Sigmoid colon (tissue), 7 donors: ENCODE measurements around the gene RPUSD4. TPM values are rescaled to one million over a fixed set of nuclear protein-coding genes. Genes with fewer than 3 reads are reported as not detected.
A peak's percentile ranks its signal among the peaks of the same experiment; 100 is the strongest.

Experiments used
- DNase-seq: peaks from one replicate; pipeline ENCODE4 v3.0.0-alpha.2; 2019
- H3K27ac ChIP-seq, 4 donors: fragments of 200-600 bp; sonication (generic); one replicate each; pipeline ENCODE4 v1.5.1; 2016 to 2019; ENCODE audit warnings: mild to moderate bottlenecking in 1 of 4
- H3K27me3 ChIP-seq, 3 donors: fragments of 200-600 bp; sonication (generic); one replicate each; pipeline ENCODE4 v1.5.1; 2019; ENCODE audit warnings: mild to moderate bottlenecking in 1 of 3
- H3K36me3 ChIP-seq, 4 donors: fragments of 200-600 bp; sonication (generic); one replicate each; pipeline ENCODE4 v1.5.1; 2016 to 2019
- H3K4me1 ChIP-seq, 4 donors: fragments of 200-600 bp; sonication (generic); one replicate each; pipeline ENCODE4 v1.5.1; 2017 to 2019
- H3K4me3 ChIP-seq, 4 donors: fragments of 200-600 bp; sonication (generic); one replicate each; pipeline ENCODE4 v1.5.1; 2017 to 2019; ENCODE audit warnings: mild to moderate bottlenecking in 2 of 4, moderate library complexity in 1 of 4
- H3K9me3 ChIP-seq, 4 donors: fragments of 200-600 bp in 3 of 4; sonication (generic) in 3 of 4; one replicate each; pipeline versions ENCODE4 v1.5.1 to v1.6.1; 2013 to 2019
- EP300 ChIP-seq, 4 donors: sonication (generic); formaldehyde crosslinking; IDR thresholded peaks; one replicate each; pipeline ENCODE4 v1.6.1; 2017; ENCODE audit warnings: antibody characterized with exemption in 4 of 4
- POLR2A ChIP-seq, 2 donors: fragments of 450-650 bp; IDR thresholded peaks; one replicate each; pipeline ENCODE4 v1.6.1; 2016; ENCODE audit warnings: antibody characterized with exemption in 2 of 2, mild to moderate bottlenecking in 2 of 2, moderate library complexity in 2 of 2
- POLR2AphosphoS5 ChIP-seq, 4 donors: sonication (generic); formaldehyde crosslinking; IDR thresholded peaks; one replicate each; pipeline ENCODE4 v1.6.1; 2017; ENCODE audit warnings: antibody characterized with exemption in 4 of 4
- WGBS, 2 donors: extraction: QIAGEN DNeasy Blood & Tissue Kit; methylation state at CpG; one replicate each; pipeline ENCODE4 v1.1.7; 2013; 5-methylcytosine and 5-hydroxymethylcytosine counted together
- intact Hi-C: fragments of 100-400 bp; cut with DNase I; formaldehyde crosslinking; loops from one replicate; pipeline ENCODE4 v1.15.1; 2023
- polyA plus RNA-seq, 3 donors: library from polyadenylated mRNA; stranded (reverse); fragments of 200-250 nt; gene quantifications; one replicate each; pipeline ENCODE4 v1.2.3, GENCODE V29; 2013
- total RNA-seq, 4 donors: library from RNA; depleted of rRNA; stranded (reverse); fragments of >200 nt; gene quantifications; one replicate each; pipeline ENCODE4 v1.1.0, GENCODE V29; 2016
- TF ChIP-seq, protein P1 (sequence below), 4 experiments: fragments of 450-650 bp in 3 of 4; fragments of 200-600 bp in 1 of 4; IDR thresholded peaks; one replicate each; pipeline ENCODE4 v1.5.1; 2016 to 2019; ENCODE audit warnings: antibody characterized with exemption in 4 of 4, mild to moderate bottlenecking in 3 of 4, moderate library complexity in 2 of 4
- donor health status: healthy with polysubstance abuse.
- donor health status: Bipolar disorder and iron deficiency.
- donor health status: healthy.

The RPUSD4 gene
- total and polyA plus RNA-seq, 7 donors = 7.9 to 24.4 (median 16.0) TPM

DNA sequence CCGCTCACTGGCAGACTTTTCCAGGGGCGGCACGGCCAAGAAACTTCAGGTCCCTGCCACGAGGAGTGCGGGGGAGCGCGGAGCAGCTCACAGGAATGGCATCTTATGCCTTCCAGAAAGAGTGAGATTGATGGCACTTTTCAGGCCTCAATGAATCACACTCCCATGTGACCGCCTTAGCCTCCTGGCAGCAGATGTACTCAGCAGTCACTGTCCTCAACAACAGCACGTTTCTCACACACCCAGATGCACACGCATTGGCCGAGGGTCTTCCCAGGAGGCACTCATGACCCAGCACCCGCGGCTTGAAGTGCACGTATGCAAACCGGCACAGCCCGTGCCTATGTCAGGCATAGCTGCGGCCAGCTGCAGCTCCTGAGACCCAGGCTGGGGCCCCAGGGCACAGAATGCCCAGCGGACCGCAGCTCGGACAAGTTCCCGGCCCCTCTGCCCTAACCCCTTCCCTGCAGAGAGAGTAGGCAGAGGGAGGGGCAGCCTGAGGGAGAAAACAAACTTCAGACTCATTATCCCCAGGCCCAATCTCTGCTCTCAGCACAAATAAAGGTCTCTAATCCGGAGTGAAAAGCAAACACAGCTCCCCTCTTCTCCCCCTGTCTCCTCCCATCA, 48.3 kb downstream of the RPUSD4 start:
- 79 to 81% methylated on average over 22 of the region's 22 CpGs for WGBS, 2 donors
- no peaks in the 10 kb centered on the region for H3K27me3 ChIP-seq
- peak overlapping the region; percentile 33 to 84 (median 56) for H3K27ac ChIP-seq
- H3K4me3 ChIP-seq = no peak overlapping the region
- H3K4me1 ChIP-seq = peaks cover 2 to 58% (median 46%) of the 10 kb centered on the region in 4 donors
- TF ChIP-seq EP300 (IDR thresholded peaks at IDR 0.05) (peak in 2 of 4 donors; percentile 33 to 90), POLR2AphosphoS5 (IDR thresholded peaks at IDR 0.05) (peak; percentile 71 to 90 (median 82))
- TF ChIP-seq, protein P1, sequence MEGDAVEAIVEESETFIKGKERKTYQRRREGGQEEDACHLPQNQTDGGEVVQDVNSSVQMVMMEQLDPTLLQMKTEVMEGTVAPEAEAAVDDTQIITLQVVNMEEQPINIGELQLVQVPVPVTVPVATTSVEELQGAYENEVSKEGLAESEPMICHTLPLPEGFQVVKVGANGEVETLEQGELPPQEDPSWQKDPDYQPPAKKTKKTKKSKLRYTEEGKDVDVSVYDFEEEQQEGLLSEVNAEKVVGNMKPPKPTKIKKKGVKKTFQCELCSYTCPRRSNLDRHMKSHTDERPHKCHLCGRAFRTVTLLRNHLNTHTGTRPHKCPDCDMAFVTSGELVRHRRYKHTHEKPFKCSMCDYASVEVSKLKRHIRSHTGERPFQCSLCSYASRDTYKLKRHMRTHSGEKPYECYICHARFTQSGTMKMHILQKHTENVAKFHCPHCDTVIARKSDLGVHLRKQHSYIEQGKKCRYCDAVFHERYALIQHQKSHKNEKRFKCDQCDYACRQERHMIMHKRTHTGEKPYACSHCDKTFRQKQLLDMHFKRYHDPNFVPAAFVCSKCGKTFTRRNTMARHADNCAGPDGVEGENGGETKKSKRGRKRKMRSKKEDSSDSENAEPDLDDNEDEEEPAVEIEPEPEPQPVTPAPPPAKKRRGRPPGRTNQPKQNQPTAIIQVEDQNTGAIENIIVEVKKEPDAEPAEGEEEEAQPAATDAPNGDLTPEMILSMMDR (IDR thresholded peaks at IDR 0.05) = no peak
- peak; percentile 87 for DNase-seq
- intact Hi-C loops = loop anchor here (2.0 to 5.0 kb wide), 2 partner anchors 48 to 101 kb away; partner anchors contain the start of gene CDON
- H3K9me3 ChIP-seq = no peaks in the 10 kb centered on the region
- no peaks in the 10 kb centered on the region for H3K36me3 ChIP-seq

DNA sequence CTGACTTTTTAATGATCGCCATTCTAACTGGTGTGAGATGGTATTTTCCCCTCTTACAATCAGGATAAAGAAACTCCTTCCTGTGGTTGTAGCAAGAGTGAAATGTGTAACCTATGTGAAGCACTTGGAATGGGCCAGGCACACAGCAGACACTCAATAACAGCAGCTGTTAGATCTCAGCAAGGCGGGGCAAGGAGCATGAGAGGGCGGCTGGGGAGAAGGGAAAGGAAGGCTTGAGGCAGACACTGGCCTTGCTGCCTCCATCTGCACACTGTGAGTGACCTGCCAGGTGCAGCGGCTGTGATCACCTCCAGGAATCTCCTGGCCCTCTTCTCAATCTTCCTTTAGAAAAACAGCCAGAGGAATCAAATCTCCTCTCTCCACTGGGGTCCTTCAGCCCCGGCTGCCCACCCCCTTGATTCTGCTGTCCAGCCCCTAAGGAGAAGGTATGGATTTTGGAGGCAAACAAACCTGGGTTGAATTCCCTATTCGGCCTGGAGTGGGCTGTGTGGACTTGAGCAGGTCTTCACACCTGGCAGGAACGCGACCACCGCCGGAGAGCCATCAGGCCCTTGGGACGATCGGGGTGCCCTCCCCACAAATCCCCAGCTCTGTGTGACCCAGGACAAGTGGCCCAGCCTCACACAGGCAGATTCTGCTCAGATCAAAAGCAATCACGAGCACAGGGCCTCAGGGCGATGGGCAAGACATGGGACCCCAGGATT, 49.0 kb downstream of the RPUSD4 start:
- Histone ChIP-seq H3K9me3 (no peaks in the 10 kb centered on the region), H3K36me3 (no peaks in the 10 kb centered on the region), H3K4me3 (no peak overlapping the region), H3K27me3 (no peaks in the 10 kb centered on the region), H3K27ac (peak overlapping the region; percentile 33 to 84 (median 56)), H3K4me1 (peaks cover 2 to 53% (median 43%) of the 10 kb centered on the region in 4 donors)
- WGBS, 2 donors = 89 to 94% methylated on average over 14 of the region's 14 CpGs
- no peak for DNase-seq
- intact Hi-C loops = loop anchor here (2.0 to 5.0 kb wide), 2 partner anchors 48 to 100 kb away; partner anchors contain the start of gene CDON
- TF ChIP-seq, protein P1 (IDR thresholded peaks at IDR 0.05) = no peak
- TF ChIP-seq EP300 (IDR thresholded peaks at IDR 0.05) = no peak
- no peak for TF ChIP-seq POLR2AphosphoS5 (IDR thresholded peaks at IDR 0.05)
- no peak for TF ChIP-seq POLR2A (IDR thresholded peaks at IDR 0.05)

DNA sequence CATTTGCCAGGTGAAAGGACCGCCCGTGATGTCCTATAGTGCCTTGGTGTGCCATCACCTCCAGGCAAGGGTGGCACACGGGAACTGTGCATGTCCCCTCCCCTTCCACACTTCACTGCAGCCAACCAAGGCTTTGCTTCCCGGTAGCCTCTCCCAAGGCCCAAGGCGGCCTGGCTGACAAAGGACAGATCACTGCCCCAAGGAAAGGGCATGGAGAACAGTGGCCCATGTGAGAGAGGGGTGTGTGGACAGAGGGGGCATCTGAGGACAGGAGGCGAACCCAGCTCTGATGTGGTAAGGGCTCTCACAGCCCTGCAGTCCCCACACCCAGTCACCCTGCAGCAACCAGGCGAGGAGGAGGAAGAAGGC, 50.4 kb downstream of the RPUSD4 start:
- Histone ChIP-seq H3K4me1 (peaks cover 2 to 39% (median 37%) of the 10 kb centered on the region in 4 donors), H3K36me3 (no peaks in the 10 kb centered on the region), H3K4me3 (no peak overlapping the region), H3K9me3 (no peaks in the 10 kb centered on the region), H3K27ac (no peak overlapping the region), H3K27me3 (no peaks in the 10 kb centered on the region)
- TF ChIP-seq POLR2A (IDR thresholded peaks at IDR 0.05) = no peak
- no peak for TF ChIP-seq EP300 (IDR thresholded peaks at IDR 0.05)
- TF ChIP-seq, protein P1 (IDR thresholded peaks at IDR 0.05) = no peak
- no peak for TF ChIP-seq POLR2AphosphoS5 (IDR thresholded peaks at IDR 0.05)
- DNase-seq = no peak
- intact Hi-C loops = loop anchor here (5.0 kb wide), 1 partner anchor 99 kb away; the partner anchor contains the start of gene CDON
- WGBS, 2 donors = 86% methylated on average over 7 of the region's 7 CpGs

DNA sequence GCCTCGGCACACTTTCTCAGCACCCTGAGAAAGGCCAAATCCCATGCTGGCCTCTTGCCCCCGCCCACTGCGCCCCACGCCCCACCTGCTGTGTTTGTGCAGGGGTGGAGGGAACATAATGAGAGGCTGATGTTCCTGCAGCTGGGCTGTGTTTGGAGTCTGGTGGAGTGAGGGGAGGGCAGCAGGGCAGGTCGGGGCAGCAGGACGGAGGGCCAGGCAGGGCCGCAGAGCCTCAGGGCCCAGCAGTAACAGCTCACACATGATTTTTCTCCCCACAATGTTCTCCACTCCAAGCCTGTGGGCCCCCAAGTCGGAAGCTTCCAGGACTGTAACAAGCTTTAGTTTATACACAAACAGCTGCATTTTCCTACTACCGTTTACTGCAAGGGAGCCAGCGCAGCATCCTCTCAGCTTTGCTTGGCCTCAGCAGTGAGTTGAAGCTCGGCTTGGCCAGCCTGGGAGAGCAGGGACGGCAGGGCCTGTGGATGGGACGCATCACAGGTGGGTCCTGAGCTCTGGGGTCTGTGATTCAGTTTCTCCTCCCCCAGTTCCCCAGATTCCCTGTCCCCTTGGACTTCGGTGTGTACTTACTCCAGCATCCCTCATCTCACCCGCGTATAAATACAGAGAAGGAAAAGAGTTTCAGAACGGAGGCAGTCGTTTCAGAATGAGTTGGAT, 51.0 kb downstream of the RPUSD4 start:
- WGBS, 2 donors = 82 to 84% methylated on average over 18 of the region's 18 CpGs
- intact Hi-C loops = loop anchor here (5.0 kb wide), 1 partner anchor 98 kb away; the partner anchor contains the start of gene CDON
- H3K36me3 ChIP-seq = no peaks in the 10 kb centered on the region

More for the DNA sequence above, 51.0 kb downstream of the RPUSD4 start:
- no peaks in the 10 kb centered on the region for H3K9me3 ChIP-seq
- no peak for TF ChIP-seq POLR2A (IDR thresholded peaks at IDR 0.05)
- TF ChIP-seq, protein P1 (IDR thresholded peaks at IDR 0.05) = no peak
- TF ChIP-seq POLR2AphosphoS5 (IDR thresholded peaks at IDR 0.05) = no peak
- TF ChIP-seq EP300 (IDR thresholded peaks at IDR 0.05) = no peak
- no peak overlapping the region for H3K27ac ChIP-seq
- H3K4me1 ChIP-seq = peaks cover 2 to 34% (median 32%) of the 10 kb centered on the region in 4 donors
- no peaks in the 10 kb centered on the region for H3K27me3 ChIP-seq
- no peak overlapping the region for H3K4me3 ChIP-seq
- DNase-seq = no peak
